Neutrophil (primary cell): ENCODE data around the gene SORBS1.

ENCODE experiments used
- H3K27ac ChIP-seq: fragments of 200-600 bp; sonication (generic); 2 replicates; pipeline ENCODE4 v1.5.1; 2016; ENCODE audit warnings: mild to moderate bottlenecking, moderate library complexity
- H3K27me3 ChIP-seq: fragments of 200-600 bp; sonication (generic); 2 replicates; pipeline ENCODE4 v1.6.0; 2016; ENCODE audit warnings: mild to moderate bottlenecking
- H3K36me3 ChIP-seq: fragments of 200-600 bp; sonication (generic); 2 replicates; pipeline ENCODE4 v1.5.1; 2017
- H3K4me1 ChIP-seq, 2 experiments: fragments of 200-600 bp in 1 of 2; sonication (generic) in 1 of 2; 1 replicate in 1 of 2; 2 replicates in 1 of 2; pipeline versions ENCODE4 v1.5.1 to v1.6.1; 2013 to 2016; ENCODE audit warnings: low read depth in 1 of 2, low read length in 1 of 2, mild to moderate bottlenecking in 1 of 2, moderate library complexity in 1 of 2; ENCODE audit not compliant: control insufficient read depth in 1 of 2, insufficient read depth in 1 of 2
- H3K4me3 ChIP-seq, 2 experiments: fragments of 200-600 bp in 1 of 2; sonication (generic) in 1 of 2; 1 replicate in 1 of 2; 2 replicates in 1 of 2; pipeline ENCODE4 v1.5.1; 2013 to 2016; ENCODE audit warnings: low read depth in 1 of 2, low read length in 1 of 2, mild to moderate bottlenecking in 1 of 2, moderate library complexity in 1 of 2
- H3K9me3 ChIP-seq: fragments of 200-600 bp; sonication (generic); 2 replicates; pipeline ENCODE4 v1.5.1; 2016
- CTCF ChIP-seq: fragments of 200-600 bp; sonication (generic); IDR thresholded peaks from 2 replicates; pipeline ENCODE4 v1.5.1; 2016; ENCODE audit warnings: antibody characterized with exemption

Gene SORBS1

GRCh38 chr10:95422233-95422632 is 138.9 kb downstream of the SORBS1 start:
- Histone ChIP-seq H3K36me3 (no peaks in the 10 kb centered on the region), H3K4me1 (no peaks in the 10 kb centered on the region), H3K27ac (no peak overlapping the region), H3K27me3 (peaks cover 5% of the 10 kb centered on the region), H3K9me3 (no peaks in the 10 kb centered on the region), H3K4me3 (no peak overlapping the region)
- no peak for TF ChIP-seq CTCF

GRCh38 chr10:95421782-95422181 is 139.4 kb downstream of the SORBS1 start:
- H3K4me3 ChIP-seq = no peak overlapping the region
- no peak overlapping the region for H3K27ac ChIP-seq
- no peaks in the 10 kb centered on the region for H3K36me3 ChIP-seq
- H3K9me3 ChIP-seq = no peaks in the 10 kb centered on the region
- H3K27me3 ChIP-seq = peaks cover 5% of the 10 kb centered on the region
- no peak for TF ChIP-seq CTCF
- H3K4me1 ChIP-seq = no peaks in the 10 kb centered on the region

- no peaks in the 10 kb centered on the region for H3K4me1 ChIP-seq
- no peaks in the 10 kb centered on the region for H3K36me3 ChIP-seq
- no peak overlapping the region for H3K27ac ChIP-seq
- H3K9me3 ChIP-seq = no peaks in the 10 kb centered on the region
- no peak for TF ChIP-seq CTCF
- H3K27me3 ChIP-seq = peaks cover 5% of the 10 kb centered on the region
- H3K4me3 ChIP-seq = no peak overlapping the region
Measured at GRCh38 chr10:95419399-95419798, 141.8 kb downstream of the SORBS1 start.

- H3K27me3 ChIP-seq = peaks cover 5% of the 10 kb centered on the region
- no peaks in the 10 kb centered on the region for H3K9me3 ChIP-seq
- H3K4me1 ChIP-seq = no peaks in the 10 kb centered on the region
- no peak overlapping the region for H3K4me3 ChIP-seq
- H3K27ac ChIP-seq = no peak overlapping the region
- TF ChIP-seq CTCF = no peak
- H3K36me3 ChIP-seq = no peaks in the 10 kb centered on the region
Measured at GRCh38 chr10:95416973-95417372, 144.2 kb downstream of the SORBS1 start.

GRCh38 chr10:95416270-95416669 is 144.9 kb downstream of the SORBS1 start:
- Histone ChIP-seq H3K9me3 (no peaks in the 10 kb centered on the region), H3K27ac (no peak overlapping the region), H3K36me3 (no peaks in the 10 kb centered on the region), H3K4me3 (no peak overlapping the region), H3K27me3 (peaks cover 5% of the 10 kb centered on the region), H3K4me1 (no peaks in the 10 kb centered on the region)
- no peak for TF ChIP-seq CTCF

- Histone ChIP-seq H3K27ac (no peak overlapping the region), H3K9me3 (no peaks in the 10 kb centered on the region), H3K4me1 (no peaks in the 10 kb centered on the region), H3K27me3 (peaks cover 4% of the 10 kb centered on the region), H3K4me3 (no peak overlapping the region), H3K36me3 (no peaks in the 10 kb centered on the region)
- TF ChIP-seq CTCF = no peak
Measured at GRCh38 chr10:95415621-95416031, 145.5 kb downstream of the SORBS1 start.
